ENCODE data around the gene CAMTA1.

CAMTA1 gene

GRCh38 chr1:6874298-6874697 is 89.0 kb downstream of the CAMTA1 start:
- ChIA-PET POLR2A (no interaction called here), CTCF (interaction anchor here (1.7 kb wide), 1 partner anchor 16 kb away, joined by 7 read pairs; no protein-coding TSS in a partner anchor)
- H3K27ac ChIP-seq (ENCODE audit: extremely low read depth, low read depth, low read length), result no peak overlapping the region
- H3K4me3 ChIP-seq (ENCODE audit: low read depth, low read length), result no peak overlapping the region
- H3K4me1 ChIP-seq (ENCODE audit: control insufficient read depth, insufficient read depth, low read length), result peaks cover 8% of the 10 kb centered on the region
- TF ChIP-seq ZNF600 (tag by site-specific recombination; IDR thresholded peaks at IDR 0.05) (no peak), YY2 (tag by site-specific recombination; IDR thresholded peaks at IDR 0.05) (no peak), ZNF26 (tag by site-specific recombination; IDR thresholded peaks at IDR 0.05) (no peak)
- H3K36me3 ChIP-seq (ENCODE audit: control insufficient read depth in 2 of 2, insufficient read depth in 1 of 2, low read length in 2 of 2), result peaks cover 0 to 29% of the 10 kb centered on the region in 2 experiments; a peak in 1 of 3 replicates
- no peaks in the 10 kb centered on the region for H3K9me3 ChIP-seq (ENCODE audit: control insufficient read depth, insufficient read depth, low read depth, low read length)

- H3K4me1 ChIP-seq (ENCODE audit: control insufficient read depth, insufficient read depth, low read length), result no peaks in the 10 kb centered on the region
- no peak overlapping the region for H3K27ac ChIP-seq (ENCODE audit: extremely low read depth, low read depth, low read length)
- no peak overlapping the region for H3K4me3 ChIP-seq (ENCODE audit: low read depth, low read length)
- TF ChIP-seq ZNF555 (tag by site-specific recombination; conservative IDR thresholded peaks at IDR 0.05) (no peak), ZSCAN16 (tag by site-specific recombination; IDR thresholded peaks at IDR 0.05) (no peak), ZNF423 (tag by site-specific recombination; IDR thresholded peaks at IDR 0.05) (no peak), ZSCAN5A (tag by site-specific recombination; IDR thresholded peaks at IDR 0.05) (no peak), ZNF658 (tag by site-specific recombination; IDR thresholded peaks at IDR 0.05) (no peak), OSR2 (tag by site-specific recombination; IDR thresholded peaks at IDR 0.05) (no peak), PBX3 (CRISPR knock-in tag; IDR thresholded peaks at IDR 0.05) (no peak), ZNF354C (tag by site-specific recombination; IDR thresholded peaks at IDR 0.05; ENCODE audit: borderline replicate concordance, low read depth) (no peak), ZNF394 (tag by site-specific recombination; IDR thresholded peaks at IDR 0.05; ENCODE audit: borderline replicate concordance) (no peak), HOXA7 (CRISPR knock-in tag; IDR thresholded peaks at IDR 0.05; ENCODE audit: borderline replicate concordance) (no peak), TCF7L2 (IDR thresholded peaks at IDR 0.05; ENCODE audit: borderline replicate concordance, low read depth, low read length) (no peak), MZF1 (tag by site-specific recombination; IDR thresholded peaks at IDR 0.05; ENCODE audit: borderline replicate concordance) (no peak), ZNF2 (tag by site-specific recombination; IDR thresholded peaks at IDR 0.05) (no peak)
- ChIA-PET POLR2A (interaction anchor here (0.6 kb wide), 1 partner anchor 82 kb away, joined by 9 read pairs; no protein-coding TSS in a partner anchor), CTCF (interaction anchor here (0.7 to 1.0 kb wide), 2 partner anchors 8 to 41 kb away, joined by 3 to 4 read pairs; no protein-coding TSS in a partner anchor)
- H3K36me3 ChIP-seq (ENCODE audit: control insufficient read depth in 2 of 2, insufficient read depth in 1 of 2, low read length in 2 of 2), result peaks cover 0 to 15% of the 10 kb centered on the region in 2 experiments; a peak in 1 of 3 replicates
- H3K9me3 ChIP-seq (ENCODE audit: control insufficient read depth, insufficient read depth, low read depth, low read length), result no peaks in the 10 kb centered on the region
Observed at GRCh38 chr1:6880951-6881690, 95.9 kb downstream of the CAMTA1 start.

GRCh38 chr1:6882414-6882813 is 97.2 kb downstream of the CAMTA1 start:
- POLR2A ChIA-PET, result interaction anchor here (0.6 kb wide), 1 partner anchor 98 kb away, joined by 3 read pairs; the partner anchor contains the start of gene CAMTA1
- H3K4me3 ChIP-seq (ENCODE audit: low read depth, low read length), result no peak overlapping the region
- no peaks in the 10 kb centered on the region for H3K9me3 ChIP-seq (ENCODE audit: control insufficient read depth, insufficient read depth, low read depth, low read length)
- H3K4me1 ChIP-seq (ENCODE audit: control insufficient read depth, insufficient read depth, low read length), result no peaks in the 10 kb centered on the region
- CTCF ChIA-PET, result interaction anchor here (0.8 to 1.0 kb wide), 2 partner anchors 12 to 13 kb away, joined by 3 to 5 read pairs; no protein-coding TSS in a partner anchor
- TF ChIP-seq SCRT1 (tag by site-specific recombination; IDR thresholded peaks at IDR 0.05; ENCODE audit: borderline replicate concordance) (0 out of 2 replicates have a peak, but pooled peaks have one; percentile 62), ZFP3 (tag by site-specific recombination; IDR thresholded peaks at IDR 0.05; ENCODE audit: low read depth) (no peak), SCRT2 (tag by site-specific recombination; IDR thresholded peaks at IDR 0.05) (peak; percentile 81)
- no peak overlapping the region for H3K27ac ChIP-seq (ENCODE audit: extremely low read depth, low read depth, low read length)
- peaks cover 0 to 9% of the 10 kb centered on the region in 2 experiments; a peak in 1 of 3 replicates for H3K36me3 ChIP-seq (ENCODE audit: control insufficient read depth in 2 of 2, insufficient read depth in 1 of 2, low read length in 2 of 2)

All from HEK293 (cell line).